Measurements from ENCODE around the gene CLEC4E.
"Not testable (repeated sequence)": the region's sequence is repeated elsewhere in the genome, so short reads cannot be mapped to it uniquely, and the experiment has no call there.

CLEC4E gene

GRCh38 chr12:8532045-8532444 lies 8.7 kb downstream of the CLEC4E start:
- DNase-seq = no peak

- DNase-seq = no peak
Observed at GRCh38 chr12:8527250-8528130, 13.2 kb downstream of the CLEC4E start.

DNA sequence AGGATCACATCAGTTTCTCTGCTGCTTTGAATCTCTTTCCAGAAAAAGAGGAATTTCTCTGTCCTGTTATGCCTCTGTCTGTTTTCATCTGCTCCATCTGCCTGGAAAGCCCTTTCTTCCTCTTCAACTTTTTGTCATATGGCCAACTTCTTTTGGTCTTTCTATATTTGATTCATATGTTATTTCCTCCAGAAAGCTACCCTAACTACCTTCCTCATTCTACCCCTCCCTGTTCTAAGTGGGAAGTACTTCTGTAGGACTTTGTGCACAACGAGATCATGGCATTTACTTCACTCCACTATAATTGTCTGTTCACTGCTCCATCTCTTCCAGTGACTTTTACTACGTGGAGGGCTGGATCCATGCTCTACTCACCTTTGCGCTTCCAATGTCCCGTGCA lies 21.5 kb downstream of the CLEC4E start:
- no peak for DNase-seq

DNA sequence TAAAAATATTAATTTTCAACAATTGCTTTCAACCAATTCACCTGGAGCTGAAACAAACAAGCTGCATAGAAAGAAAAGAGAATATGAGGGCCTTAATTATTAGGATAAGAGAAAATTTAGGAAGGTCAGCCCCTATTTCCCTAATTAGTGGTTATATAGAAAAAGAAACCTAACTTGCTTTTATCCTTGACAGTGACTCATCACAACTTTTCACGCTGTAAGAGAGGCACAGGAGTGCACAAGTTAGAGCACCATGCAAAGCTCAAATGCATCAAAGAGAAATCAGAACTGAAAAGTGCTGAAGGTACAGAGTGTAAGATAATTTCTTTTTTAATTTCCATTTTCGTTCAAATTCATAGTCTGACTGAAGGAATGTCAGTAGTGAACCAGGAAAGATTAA lies 22.7 kb downstream of the CLEC4E start:
- no peak for DNase-seq

DNA sequence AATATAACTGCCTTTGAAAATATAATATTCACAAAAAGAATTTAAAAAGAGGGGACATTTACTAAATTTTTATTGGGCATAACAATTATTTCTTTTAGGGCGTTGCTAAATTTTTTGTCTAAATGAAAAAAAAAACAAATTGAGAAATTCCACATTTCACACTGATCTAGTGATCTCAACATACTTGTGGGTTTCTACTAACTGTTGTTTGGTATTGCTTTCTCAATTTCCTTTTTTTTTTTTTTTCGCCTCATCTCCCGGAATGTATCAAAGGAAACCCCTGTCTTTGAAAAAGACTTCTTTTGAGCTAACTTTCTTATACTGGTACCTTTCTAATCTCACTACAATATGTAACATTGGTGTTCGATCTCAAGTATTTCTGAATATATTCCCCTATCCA lies 27.4 kb downstream of the CLEC4E start, which contains the start of gene CLEC4D:
TSS of gene CLEC4D (plus strand) at position 248 of the 400 bp plus-strand sequence. CDS start 230 bp downstream, outside the sequence.
- no peak for DNase-seq

- no peak for DNase-seq
Observed at GRCh38 chr12:8508910-8509841, 31.5 kb downstream of the CLEC4E start.

DNA sequence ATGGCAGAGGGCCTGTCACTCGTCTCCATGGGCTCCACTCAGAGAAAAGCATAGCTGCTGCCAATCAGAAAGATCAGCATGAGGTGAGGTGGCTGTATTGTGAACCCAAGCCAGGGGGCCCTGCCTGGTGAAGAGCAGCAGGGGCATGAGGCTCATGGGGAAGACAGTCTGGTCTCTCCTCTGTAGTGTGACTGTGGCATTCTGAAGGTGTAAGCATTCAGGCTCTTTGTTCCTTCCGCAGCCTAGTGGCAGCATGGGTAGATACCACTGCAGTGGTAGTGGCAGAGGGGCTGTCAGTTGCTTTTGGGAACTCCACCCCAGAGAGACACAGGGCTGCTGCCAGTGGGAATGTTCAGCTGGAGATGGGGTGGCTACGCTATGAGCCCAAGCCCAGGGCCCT lies 32.5 kb downstream of the CLEC4E start:
- no peak for DNase-seq

- no peak for DNase-seq
Observed at GRCh38 chr12:8507596-8507995, 33.1 kb downstream of the CLEC4E start.

DNA sequence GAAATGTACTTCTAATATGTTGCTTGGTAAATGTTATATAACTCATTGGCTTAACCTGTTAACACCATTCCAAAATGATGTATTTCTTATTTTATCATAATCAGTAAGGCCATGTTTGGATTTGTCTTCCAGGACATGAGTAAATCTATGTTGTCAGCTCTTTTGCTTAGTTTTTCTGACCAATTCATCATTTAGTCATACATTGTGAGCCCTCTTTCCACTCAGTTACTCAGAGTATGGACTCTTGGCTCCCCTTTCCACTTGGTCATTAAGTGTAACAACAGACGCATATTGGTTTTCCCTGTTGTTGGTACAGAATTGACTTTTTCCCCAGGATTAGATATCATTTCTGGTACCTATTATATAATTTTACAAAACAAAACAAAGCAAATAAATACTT lies 36.4 kb downstream of the CLEC4E start:
- no peak for DNase-seq

- DNase-seq = no peak
Observed at GRCh38 chr12:8501720-8502119, 39.0 kb downstream of the CLEC4E start.

GRCh38 chr12:8499616-8500015 lies 41.1 kb downstream of the CLEC4E start:
- no peak for DNase-seq

DNA sequence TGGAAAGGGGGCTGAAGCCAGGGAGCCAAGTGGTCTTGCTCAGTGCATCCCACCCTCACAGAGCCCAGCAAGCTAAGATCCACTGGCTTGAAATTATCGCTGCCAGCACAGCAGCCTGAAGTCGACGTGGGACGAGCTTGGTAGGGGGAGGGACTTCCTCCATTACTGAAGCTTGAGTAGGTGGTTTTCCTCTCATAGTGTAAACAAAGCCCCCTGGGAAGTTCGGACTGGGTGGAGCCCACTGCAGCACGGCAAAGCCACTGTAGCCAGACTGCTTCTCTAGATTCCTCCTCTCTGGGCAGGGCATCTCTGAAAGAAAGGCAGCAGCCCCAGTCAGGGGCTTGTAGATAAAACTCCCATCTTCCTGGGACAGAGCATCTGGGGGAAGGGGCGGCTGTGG lies 44.6 kb downstream of the CLEC4E start:
- DNase-seq = not testable (repeated sequence)

- DNase-seq = not testable (repeated sequence)
Observed at GRCh38 chr12:8495671-8496070, 45.0 kb downstream of the CLEC4E start.

DNA sequence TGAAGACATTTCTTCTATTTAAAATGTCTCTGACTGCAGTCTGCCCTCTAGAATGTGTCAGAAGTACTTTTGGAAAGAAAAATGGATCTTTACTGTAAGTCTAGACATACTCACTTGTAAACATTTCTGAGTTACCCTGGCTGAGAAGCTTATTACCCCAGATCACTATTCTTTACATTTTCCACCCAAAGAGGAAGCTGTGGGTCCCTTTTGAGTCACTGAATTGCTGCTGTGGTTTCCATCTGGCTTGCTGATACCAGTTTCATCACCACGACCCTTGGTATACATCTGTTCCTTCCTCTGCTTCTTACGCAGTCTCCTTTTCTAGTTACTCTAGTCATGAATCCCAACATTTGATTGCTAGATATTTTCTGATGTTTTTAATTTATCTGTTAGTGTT lies 47.6 kb downstream of the CLEC4E start:
- DNase-seq = no peak

- DNase-seq = no peak
Observed at GRCh38 chr12:8491646-8492530, 48.8 kb downstream of the CLEC4E start.
